HG02981 (cell line): ENCODE measurements around the gene ACBD3.
"Not testable (repeated sequence)": the region's sequence is repeated elsewhere in the genome, so short reads cannot be mapped to it uniquely, and the experiment has no call there.

ENCODE experiments used
- ATAC-seq: cut with Tn5 transposase; IDR thresholded peaks from one replicate; pipeline ENCODE4 v1.9.1; 2021; ENCODE audit warnings: mild to moderate bottlenecking, moderate library complexity; ENCODE audit not compliant: unreplicated experiment

The ACBD3 gene

DNA sequence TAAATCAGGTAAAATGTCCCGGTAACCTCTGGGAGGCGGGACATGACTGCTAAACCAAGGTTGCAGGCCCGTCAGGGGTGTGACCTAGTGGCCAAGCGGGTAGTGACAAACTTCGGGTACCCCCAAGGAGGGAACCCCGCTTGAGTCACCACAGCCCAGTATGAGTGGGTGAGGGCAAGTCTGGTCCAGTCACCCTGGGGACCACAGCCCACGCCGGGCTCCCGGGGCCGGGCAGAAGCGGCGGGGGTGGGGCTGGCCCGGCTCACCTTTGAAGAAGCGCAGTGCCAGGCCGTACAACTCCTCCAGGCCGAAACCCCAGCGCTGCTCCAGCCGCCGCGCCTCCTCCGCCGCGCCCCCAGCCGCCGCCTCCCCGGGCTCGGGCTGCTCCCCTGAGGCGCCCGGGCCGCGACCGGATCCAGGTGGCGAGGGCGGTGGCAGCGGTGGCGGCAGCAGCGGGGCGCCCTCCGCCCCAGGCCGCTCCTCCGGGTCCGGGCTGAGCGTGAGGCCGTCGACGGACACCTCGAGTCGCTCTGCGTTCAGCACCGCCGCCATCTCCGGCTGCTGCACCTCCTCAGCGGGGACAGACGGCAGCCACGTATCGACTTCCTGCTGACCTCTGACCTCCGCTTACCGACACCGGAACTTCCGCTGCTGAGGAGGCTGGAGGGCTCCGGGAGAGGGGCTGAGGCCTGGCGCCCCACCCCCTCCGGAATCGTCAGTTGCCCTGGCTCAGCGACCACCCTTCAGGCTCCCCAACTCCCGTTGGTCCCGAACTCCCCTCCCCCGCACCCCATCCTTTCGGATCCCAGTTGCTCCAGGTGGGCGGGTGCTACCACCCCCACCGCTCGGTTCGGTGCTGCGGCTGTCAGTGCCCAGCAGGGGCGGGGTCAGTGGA is at the start of gene ACBD3:
Gene ACBD3, minus strand, starts transcription at position 618 of the 895 bp plus-strand sequence. Its CDS starts 66 bp downstream, at position 552.
- peak; percentile 94 for ATAC-seq

DNA sequence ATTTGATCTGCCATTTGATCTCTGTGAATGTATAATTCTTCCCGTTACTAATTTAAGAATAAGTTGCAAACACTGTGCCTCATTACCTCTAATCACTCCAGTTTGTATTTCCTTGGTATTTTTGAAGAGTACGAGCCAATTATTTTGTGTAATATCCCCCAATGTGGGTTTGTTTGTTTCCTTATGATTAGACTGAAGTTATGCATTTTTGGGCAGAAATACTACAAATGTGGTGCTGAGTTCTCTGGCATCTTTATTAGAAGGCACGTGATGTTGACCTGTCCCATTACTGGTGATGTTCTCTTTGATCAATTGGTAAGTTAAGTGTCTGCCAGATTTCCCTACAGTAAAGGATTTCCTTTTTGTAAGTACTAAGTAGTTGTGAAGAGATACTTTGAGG is 47.3 kb upstream of the ACBD3 start:
- ATAC-seq, result no peak

DNA sequence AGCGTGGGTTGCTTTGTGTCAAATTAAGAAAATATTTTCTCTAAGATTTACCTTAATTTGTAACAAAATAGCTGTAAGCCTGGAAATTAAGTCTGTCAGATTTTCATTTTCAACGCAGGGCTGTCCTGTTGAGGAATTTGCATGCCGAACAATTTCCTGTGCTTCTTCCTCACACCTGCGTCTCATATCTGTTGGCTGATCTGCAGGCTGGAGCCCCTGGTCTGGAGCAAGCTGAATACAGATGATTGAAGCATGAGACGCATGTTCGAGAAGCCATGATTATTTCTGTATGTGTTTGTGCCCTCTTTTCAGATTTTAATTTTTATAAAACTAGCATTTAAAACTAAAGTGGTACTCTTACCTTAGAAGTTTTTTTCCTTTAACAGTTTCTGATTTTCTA is 46.8 kb upstream of the ACBD3 start:
- ATAC-seq, result no peak

DNA sequence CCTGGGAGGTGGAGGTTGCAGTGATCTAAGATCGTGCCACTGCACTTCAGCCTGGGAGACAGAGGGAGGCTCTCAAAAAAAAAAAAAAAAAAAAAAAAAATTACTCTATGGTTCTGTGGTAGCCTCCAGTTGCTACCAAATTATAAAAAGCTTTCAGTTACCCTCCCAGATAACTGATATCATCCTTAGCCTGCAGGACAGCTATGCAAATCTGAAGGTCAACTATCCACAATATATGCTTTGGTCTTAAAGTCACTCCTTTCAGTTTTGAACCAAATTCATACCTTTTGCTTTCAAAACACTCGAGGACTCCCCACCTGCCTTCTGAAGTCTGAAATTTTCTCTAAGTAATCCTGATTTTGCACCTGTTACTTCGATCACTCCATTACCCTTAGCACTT is 40.1 kb upstream of the ACBD3 start:
- no peak for ATAC-seq

DNA sequence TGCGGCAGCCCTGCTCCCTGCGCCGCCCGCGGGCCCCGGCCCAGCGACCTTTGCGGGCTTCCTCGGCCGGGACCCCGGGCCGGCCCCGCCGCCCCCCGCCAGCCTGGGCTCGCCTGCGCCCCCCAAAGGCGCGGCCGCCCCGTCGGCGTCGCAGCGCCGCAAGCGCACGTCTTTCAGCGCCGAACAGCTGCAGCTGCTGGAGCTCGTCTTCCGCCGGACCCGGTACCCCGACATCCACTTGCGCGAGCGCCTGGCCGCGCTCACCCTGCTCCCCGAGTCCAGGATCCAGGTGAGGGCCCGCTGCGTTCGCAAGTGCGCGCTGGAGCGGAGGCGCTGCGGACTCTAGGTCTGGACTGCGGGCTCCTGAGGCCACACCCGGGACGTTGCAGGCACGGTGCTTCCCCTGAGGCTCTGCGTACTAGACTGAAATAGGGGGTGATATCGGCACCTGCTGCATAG is 37.3 kb upstream of the ACBD3 start:
- peak; percentile 69 for ATAC-seq

DNA sequence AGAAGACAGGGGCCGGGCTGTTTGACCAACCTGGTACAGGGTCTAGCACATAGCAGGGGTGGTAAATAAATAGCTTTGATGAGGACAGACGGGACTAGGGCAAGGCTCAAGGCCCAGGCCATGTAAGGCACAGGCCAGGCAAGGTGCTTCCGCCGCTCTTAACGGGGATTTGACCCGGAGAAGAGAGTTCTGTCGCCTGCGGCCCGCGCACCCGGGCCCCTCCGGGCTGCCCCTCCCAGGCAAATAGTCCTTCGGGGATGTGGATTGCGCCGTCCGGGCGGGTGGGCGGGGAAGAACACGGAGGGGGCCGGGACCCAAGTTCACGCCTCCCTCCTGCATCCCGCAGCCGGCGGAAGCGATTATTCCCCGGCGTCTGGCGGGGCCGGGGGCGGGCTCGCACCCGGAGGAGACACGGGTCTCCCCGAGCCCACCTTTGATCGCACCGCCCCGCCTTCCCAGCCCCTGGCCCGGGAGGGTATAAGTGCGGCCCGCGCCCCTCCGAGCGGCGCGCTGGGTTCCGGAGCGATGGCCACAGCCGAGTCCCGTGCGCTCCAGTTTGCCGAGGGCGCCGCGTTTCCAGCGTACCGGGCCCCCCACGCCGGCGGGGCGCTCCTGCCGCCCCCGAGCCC is 36.7 kb upstream of the ACBD3 start, which contains the start of gene MIXL1:
Gene MIXL1, plus strand, starts transcription at position 508 of the 629 bp plus-strand sequence. Its CDS starts 18 bp downstream, at position 526.
- peak; percentile 38 for ATAC-seq

DNA sequence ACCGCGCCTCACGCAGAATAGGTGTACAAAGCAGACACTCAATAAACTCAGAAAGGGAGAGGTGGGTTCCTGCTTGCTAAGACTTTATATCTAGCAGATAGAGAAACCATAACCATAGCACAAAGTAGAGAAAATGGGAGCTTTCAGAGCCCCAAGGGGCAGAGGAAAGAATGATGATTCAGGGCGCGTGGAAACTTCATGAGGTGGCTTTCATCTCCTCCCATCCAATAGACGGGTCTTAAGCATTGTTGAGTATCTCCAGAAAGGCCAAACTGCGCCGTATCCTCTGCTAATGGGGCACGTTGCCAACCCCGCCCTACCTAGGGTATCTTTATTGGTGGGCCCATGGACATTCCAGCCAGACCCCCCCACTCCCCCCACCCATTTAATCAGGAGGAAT is 36.1 kb upstream of the ACBD3 start:
- no peak for ATAC-seq

DNA sequence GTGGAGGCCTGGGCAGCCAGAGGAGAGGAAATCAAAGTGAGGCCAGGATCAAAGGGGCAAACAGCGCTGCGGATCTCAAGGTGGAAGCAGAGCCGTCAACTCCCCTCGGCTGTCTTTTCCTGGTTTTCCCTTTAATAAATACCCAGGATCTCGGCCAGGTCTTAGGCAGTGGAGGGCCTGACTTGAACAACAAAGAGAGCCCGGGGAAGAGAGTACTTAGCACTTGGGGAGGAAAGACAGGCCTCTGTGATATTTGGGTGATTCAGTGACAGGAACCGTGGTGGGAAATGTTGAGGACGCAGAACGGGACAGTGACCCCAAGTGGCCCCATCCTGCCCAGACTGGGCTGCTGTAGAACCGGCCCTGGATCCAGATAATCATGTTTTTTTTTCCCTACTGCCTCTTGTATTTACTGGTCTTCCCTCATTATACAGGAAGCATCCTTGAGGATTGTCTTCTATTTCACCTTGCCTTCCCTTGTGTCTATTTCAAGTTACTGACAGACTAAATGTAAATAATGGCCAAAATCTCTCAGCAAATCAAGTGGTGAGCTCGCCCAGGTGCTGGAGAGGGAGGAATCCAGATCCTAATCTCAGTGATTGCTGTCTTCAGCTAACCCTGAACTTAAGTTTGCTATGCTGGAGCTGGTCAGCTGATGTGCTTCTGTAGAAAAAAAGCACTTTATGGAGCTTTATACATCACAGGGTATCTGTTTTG is 34.1 kb upstream of the ACBD3 start:
- no peak for ATAC-seq

DNA sequence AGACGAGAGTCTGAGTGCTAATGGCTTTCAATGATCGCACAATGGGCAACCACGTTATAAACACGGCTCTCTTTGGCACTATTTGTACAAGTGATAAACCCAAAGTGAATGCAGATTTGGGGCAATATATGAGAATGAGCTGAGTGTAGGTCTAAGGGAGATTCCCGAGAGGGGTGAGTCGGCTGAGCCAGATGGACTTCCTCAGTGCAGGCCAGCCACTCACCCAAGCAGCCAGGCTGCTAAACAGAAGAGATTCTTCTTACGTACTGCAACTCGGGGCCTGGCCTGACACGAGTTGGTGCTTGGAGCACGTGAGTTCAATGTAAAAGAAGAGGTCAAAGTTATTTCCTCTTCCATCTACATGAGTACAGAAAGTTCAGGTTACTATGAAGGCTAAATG is 30.7 kb upstream of the ACBD3 start:
- ATAC-seq, result no peak

DNA sequence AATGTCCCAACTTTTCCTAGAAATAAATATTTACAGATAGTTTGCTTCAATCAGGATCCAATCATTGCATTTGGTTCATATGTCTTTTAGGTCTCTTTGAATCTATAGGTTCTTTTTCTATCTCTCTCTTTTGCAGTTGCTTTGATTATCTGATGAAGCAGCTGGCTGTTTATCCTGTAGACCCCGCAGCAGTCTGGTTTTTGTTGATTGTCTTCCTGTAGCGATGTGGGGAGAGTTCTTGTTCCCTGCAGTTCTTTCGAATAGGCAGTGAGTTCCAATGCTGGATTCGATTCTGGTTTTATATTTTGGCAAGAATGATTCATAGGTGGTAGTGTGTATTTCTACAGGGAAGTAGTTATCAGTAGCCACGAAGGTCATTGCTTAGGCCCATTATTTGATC is 29.5 kb upstream of the ACBD3 start:
- ATAC-seq, result no peak

DNA sequence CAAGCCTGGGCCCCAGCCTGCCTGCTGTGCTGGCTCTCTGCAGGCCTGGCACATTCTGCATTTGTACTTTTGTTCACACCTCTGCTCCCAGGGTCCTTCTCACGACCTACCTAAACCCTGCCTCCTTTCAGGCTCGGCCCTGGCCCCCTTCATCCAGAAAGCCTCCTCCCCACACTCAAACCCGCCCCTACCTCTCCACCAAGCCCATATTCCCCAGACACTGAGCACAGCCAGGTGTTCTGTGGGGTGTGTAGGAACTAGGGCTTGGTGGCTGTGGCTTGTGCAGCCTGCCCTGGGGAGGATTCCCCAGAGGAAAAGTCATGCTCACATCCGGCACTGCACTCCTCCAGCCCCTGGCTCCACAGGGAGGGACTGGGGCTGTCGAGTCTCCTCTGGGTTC is 28.7 kb upstream of the ACBD3 start:
- no peak for ATAC-seq

DNA sequence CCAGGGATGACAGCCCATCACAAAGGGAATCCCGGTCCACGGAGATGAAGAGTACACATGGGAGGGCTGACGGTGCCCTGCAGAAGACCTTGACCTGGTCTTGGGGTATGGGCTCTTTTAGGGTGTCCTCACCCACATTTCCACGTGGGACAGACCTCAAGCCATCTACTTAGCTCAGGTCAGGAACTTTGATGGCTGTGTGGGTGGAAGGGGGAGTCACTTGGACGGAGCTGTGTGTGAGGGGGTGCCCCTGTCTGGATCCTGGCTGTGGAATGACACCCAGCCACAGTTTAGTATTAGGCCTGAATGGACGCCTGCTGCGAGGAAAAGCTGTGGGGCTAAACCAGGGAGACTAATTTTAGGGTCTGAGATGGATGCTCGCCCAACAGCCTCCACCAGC is 26.0 kb upstream of the ACBD3 start:
- no peak for ATAC-seq

DNA sequence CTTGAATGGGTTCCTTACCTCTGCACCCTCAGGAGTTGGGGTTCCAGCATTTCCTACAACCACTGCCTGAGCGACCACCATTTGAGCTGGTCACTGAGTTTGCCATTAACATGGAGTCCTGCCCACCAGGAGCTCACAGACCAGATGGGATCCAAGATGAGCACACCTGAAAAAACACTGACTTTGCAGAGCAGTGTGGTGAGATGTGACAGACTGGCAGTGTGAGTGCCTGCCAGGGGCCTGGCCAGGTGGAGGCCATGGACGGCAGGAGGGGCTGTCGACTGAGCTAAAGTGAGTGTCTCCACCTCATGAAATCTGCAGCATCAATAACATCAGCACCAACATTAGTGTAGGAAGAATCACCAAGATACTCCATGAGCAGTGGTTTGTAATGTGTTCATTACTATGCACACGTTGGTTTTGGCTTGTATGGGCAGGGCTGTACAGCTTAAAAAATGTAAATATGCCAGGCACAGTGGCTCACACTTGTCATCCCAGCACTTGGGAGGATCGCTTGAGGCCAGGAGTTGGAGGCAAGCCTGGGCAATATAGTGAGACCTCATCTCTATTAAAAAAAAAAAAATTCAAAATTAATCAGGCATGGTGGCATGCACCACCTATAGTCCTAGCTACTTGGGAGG is 24.8 kb upstream of the ACBD3 start:
- no peak for ATAC-seq

DNA sequence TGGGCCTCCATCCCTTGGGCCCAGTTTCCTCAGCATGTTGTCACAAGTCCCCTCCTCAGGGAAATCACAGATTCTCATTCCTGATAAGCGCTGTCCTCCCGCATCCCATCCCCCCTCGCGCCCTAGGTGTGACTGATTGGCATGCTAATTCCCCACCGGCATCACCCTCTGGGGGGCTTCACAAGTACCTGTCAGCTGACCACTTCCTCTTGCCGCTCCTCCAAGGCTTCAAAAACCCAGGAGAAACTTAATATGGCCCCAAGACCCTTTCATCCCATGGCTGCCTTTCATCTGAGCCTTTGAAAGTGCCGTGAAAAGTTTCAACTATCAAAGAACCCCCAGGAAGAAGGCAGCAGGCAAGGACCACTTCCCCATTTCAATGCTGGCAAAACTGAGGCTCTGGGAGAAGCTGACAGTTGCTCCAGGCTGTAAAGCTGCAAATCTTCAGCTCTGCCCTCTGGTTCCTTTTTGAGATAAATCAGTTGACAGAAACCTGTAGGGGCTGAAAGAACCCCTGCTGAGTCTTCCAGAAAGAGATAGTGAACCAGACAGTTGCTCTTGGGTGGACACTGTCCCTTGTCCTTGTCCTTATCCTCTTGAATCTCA is 24.1 kb upstream of the ACBD3 start:
- ATAC-seq, result no peak

DNA sequence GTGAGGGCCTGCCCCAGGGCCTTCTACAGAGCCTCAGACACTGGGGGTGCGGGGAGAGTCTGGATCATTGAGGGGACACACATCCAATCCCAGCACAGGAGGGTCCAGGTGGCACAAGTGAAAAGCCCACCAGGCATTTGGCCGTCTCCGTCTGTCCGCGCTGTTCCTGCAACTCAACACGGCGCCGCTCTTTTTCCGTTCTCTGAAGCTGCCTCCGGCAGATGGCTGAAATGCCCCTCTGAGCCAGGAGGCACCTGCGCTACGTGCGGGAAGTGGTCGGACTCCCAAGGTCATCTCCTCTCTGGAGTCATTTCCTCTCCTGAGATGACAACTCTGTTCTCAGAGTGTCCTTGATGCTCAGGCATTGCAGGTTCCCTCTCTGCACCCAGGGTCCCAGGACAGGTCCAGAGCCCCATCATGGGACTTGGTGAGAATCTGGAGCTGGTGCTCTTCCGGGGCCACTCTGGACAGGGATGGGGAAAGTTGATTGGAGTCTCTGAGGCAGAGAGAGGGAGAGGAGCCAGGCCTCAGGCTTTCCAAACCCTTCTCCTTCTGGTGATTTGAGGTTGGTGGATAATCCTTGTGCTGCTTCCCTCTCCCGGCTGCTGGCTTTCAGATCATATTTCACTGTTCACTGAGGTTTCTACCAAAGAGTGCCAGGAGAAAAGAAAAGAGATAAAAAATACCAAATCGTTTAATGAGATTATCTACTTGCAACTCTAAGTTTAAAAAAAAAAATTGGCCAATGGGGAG is 22.9 kb upstream of the ACBD3 start:
- ATAC-seq, result no peak

DNA sequence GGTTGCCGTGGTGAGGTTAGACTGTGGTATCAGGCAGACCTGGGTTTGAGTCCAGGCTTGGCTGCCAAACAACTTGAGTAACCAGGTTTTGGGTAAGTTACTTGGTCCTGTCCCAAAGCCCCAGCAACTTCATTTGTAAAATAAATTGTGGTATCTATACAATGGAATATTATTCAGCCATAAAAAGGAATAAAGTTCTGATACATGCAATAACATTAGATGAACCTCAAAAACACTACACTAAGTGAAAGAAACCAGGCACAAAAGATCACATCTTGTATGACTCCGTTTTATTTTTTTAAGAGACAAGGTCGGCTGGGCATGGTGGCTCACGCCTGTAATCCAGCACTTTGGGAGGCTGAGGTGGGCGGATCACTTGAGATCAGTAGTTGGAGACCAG is 20.5 kb upstream of the ACBD3 start:
- no peak for ATAC-seq

DNA sequence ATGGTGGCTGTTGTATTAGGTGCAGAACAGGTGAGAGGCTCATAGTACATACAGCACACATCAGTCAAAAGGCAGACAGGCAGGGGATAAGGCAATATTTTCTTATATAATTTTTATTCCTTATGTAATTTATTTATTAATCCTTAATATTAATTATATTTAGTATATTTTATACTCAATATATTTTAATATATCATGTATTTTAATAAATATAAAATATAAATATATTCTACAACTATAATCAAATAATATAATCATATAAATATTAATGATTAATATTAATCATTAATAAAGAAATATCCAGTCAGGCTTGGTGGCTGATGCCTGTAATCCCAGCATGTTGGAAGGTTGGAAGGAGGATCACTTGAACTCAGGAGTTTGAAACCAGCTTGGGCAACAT is 17.7 kb upstream of the ACBD3 start:
- no peak for ATAC-seq

DNA sequence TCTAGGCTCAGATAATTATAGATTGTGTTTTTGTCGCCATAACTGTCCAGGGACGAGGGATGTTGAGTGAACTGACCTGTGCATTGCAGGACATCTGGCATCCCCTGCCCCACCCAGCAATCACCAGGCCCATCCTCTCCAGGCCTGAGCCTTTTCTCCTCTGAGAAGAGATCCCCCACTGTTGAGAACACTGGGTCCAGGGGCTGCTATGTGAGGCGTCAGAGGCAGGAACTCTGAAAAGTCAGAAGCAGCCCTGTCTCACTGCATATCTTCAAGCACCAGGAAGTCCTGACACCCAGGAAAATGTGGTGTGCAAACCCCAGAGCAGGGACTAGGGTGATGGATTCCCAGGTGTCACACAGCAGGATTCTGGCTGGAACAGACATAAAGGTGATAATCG is 17.1 kb upstream of the ACBD3 start:
- no peak for ATAC-seq

DNA sequence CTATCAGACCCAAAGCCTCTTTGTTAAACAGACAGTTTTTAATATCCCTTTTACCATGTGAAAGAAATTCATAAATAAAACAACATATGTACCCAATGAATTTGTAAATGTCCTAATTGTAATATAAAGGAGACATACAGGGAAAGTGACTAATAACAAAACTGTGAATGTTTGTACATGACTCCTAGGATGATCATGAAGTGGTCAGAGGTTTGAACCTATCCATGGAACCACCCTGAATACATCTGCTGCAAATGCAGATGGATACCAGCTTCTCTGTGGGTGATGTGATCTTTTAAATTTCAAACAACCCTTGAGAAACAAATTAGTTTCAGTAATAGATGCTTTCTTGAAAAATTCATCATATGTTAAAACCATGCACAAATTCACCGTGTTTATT is 16.7 kb upstream of the ACBD3 start:
- no peak for ATAC-seq

DNA sequence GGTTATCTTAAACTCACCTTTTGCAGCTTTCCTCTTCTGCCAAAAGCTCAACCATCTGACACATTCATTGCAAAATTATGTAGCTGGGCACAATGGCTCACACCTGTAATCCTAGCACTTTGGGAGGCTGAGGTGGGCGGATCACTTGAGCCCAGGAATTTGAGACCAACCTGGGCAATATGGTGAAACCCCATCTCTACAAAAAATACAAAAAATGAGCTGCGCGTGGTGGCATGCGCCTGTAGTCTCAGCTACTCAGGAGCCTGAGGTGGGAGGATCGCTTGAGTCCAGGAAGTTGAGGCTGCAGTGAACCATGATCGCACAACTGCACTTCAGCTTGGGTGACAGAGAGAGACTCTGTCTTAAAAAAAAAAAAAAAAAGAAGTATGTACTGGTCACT is 16.1 kb upstream of the ACBD3 start:
- not testable (repeated sequence) for ATAC-seq
